Measurements from ENCODE around the gene CCDC63. TPM values are rescaled to one million over a fixed set of nuclear protein-coding genes. Genes with fewer than 3 reads are reported as not detected.

CCDC63 gene
- polyA plus RNA-seq, 3 donors: 0.22 TPM; not detected in 2

DNA sequence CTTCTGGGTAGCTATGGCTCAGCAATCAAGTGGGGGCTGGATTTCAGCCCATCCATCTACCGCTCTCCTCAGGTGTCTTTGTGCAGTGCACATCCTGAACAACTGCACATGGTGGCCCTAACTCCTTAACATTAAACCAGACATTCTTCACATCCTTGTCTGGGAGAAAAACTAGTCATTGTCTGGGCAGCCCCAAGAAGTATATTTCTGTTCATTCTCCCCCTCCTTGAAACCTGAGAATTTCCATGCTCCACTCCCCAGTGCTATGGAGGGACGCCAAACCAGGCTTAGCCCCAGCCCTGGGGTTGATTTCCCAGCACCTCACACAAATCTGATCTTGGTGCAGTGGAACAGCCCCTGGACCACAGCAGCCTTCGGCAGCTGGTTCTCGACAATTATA is 60.2 kb downstream of the CCDC63 start:
- Mint-ChIP-seq H3K4me3 (peak overlapping the region in 1 of 2 donors; percentile 24), H3K9me3 (no peaks in the 10 kb centered on the region), H3K27me3 (ENCODE audit: low read depth in 3 of 3) (peaks cover 0 to 4% (median 0%) of the 10 kb centered on the region in 3 donors), H3K27ac (peak overlapping the region in 1 of 7 donors; percentile 70), H3K36me3 (no peaks in the 10 kb centered on the region), H3K4me1 (peaks cover 12% of the 10 kb centered on the region)
- H3K4me1 ChIP-seq (ENCODE audit: control insufficient read depth in 1 of 2, insufficient read depth in 2 of 2, low read length in 2 of 2): no peaks in the 10 kb centered on the region
- H3K27ac ChIP-seq (ENCODE audit: low read depth in 1 of 2, low read length in 2 of 2): no peak overlapping the region
- no peak overlapping the region for H3K4me3 ChIP-seq (replicated peaks in 1 of 3; ENCODE audit: low read depth in 2 of 3, low read length in 3 of 3)
- TF ChIP-seq, protein P1, sequence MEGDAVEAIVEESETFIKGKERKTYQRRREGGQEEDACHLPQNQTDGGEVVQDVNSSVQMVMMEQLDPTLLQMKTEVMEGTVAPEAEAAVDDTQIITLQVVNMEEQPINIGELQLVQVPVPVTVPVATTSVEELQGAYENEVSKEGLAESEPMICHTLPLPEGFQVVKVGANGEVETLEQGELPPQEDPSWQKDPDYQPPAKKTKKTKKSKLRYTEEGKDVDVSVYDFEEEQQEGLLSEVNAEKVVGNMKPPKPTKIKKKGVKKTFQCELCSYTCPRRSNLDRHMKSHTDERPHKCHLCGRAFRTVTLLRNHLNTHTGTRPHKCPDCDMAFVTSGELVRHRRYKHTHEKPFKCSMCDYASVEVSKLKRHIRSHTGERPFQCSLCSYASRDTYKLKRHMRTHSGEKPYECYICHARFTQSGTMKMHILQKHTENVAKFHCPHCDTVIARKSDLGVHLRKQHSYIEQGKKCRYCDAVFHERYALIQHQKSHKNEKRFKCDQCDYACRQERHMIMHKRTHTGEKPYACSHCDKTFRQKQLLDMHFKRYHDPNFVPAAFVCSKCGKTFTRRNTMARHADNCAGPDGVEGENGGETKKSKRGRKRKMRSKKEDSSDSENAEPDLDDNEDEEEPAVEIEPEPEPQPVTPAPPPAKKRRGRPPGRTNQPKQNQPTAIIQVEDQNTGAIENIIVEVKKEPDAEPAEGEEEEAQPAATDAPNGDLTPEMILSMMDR (IDR thresholded peaks at IDR 0.05): no peak
- H3K4me2 ChIP-seq (replicated peaks; ENCODE audit: extremely low read depth, low read length, poor library complexity, severe bottlenecking): no peak overlapping the region
- H3K79me2 ChIP-seq (ENCODE audit: insufficient read depth, low read length): no peaks in the 10 kb centered on the region
- no peak for DNase-seq
- H3K27me3 ChIP-seq (ENCODE audit: control insufficient read depth in 2 of 2, insufficient read depth in 2 of 2, low read length in 2 of 2): no peaks in the 10 kb centered on the region
- WGBS (ENCODE audit: insufficient coverage): 85% methylated on average over 3 of the region's 4 CpGs
- no peaks in the 10 kb centered on the region for H3K9me3 ChIP-seq (replicated peaks in 1 of 2; ENCODE audit: control insufficient read depth in 1 of 2, insufficient read depth in 1 of 2, low read length in 2 of 2)
- no peaks in the 10 kb centered on the region for H3K36me3 ChIP-seq (replicated peaks in 1 of 2; ENCODE audit: control insufficient read depth in 1 of 2, insufficient read depth in 2 of 2, low read length in 2 of 2)
- intact Hi-C loops (cut with micrococcal nuclease): no loop called here
- H2AFZ ChIP-seq (ENCODE audit: insufficient read depth, low read depth, low read length, poor library complexity, severe bottlenecking): no peak overlapping the region
- no peaks in the 10 kb centered on the region for H4K20me1 ChIP-seq (ENCODE audit: insufficient read depth, low read length)
- H3K9ac ChIP-seq (ENCODE audit: insufficient read depth, low read length, poor library complexity, severe bottlenecking): no peak overlapping the region

DNA sequence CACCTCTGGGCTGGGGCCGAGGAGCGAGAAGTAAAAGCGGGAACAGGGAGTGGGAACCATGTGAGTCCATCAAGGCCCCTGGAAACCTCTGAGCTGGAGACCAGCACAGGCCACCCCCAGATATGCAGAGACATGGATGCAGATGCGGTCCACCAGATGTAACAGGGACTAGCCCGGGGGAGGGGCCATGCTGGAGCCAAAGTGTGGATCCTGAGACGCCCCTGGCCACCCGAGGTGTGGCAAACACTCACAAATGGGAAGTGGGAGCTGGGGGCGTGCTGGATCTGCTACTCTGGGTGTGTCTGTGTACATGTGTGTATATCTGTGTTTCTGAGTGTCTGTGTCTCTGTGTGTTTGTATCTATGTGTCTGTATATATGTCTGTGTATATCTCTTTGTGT is 60.8 kb downstream of the CCDC63 start:
- H3K4me3 Mint-ChIP-seq: no peak overlapping the region
- Histone ChIP-seq H3K4me2 (replicated peaks; ENCODE audit: extremely low read depth, low read length, poor library complexity, severe bottlenecking) (no peak overlapping the region), H3K36me3 (replicated peaks in 1 of 2; ENCODE audit: control insufficient read depth in 1 of 2, insufficient read depth in 2 of 2, low read length in 2 of 2) (no peaks in the 10 kb centered on the region), H3K27ac (ENCODE audit: low read depth in 1 of 2, low read length in 2 of 2) (no peak overlapping the region), H4K20me1 (ENCODE audit: insufficient read depth, low read length) (no peaks in the 10 kb centered on the region), H3K4me1 (ENCODE audit: control insufficient read depth in 1 of 2, insufficient read depth in 2 of 2, low read length in 2 of 2) (no peaks in the 10 kb centered on the region), H3K27me3 (ENCODE audit: control insufficient read depth in 2 of 2, insufficient read depth in 2 of 2, low read length in 2 of 2) (no peaks in the 10 kb centered on the region), H3K9ac (ENCODE audit: insufficient read depth, low read length, poor library complexity, severe bottlenecking) (no peak overlapping the region), H3K4me3 (replicated peaks in 1 of 3; ENCODE audit: low read depth in 2 of 3, low read length in 3 of 3) (no peak overlapping the region), H2AFZ (ENCODE audit: insufficient read depth, low read depth, low read length, poor library complexity, severe bottlenecking) (no peak overlapping the region), H3K9me3 (replicated peaks in 1 of 2; ENCODE audit: control insufficient read depth in 1 of 2, insufficient read depth in 1 of 2, low read length in 2 of 2) (no peaks in the 10 kb centered on the region), H3K79me2 (ENCODE audit: insufficient read depth, low read length) (no peaks in the 10 kb centered on the region)
- H3K36me3 Mint-ChIP-seq: no peaks in the 10 kb centered on the region
- TF ChIP-seq, protein P1 (IDR thresholded peaks at IDR 0.05): no peak
- 56% methylated on average over 8 of the region's 8 CpGs for WGBS (ENCODE audit: insufficient coverage)
- H3K4me1 Mint-ChIP-seq: peaks cover 12% of the 10 kb centered on the region
- no peak for DNase-seq
- no peak overlapping the region for H3K27ac Mint-ChIP-seq
- no peaks in the 10 kb centered on the region for H3K9me3 Mint-ChIP-seq
- intact Hi-C loops (cut with micrococcal nuclease): no loop called here
- peaks cover 0 to 4% (median 0%) of the 10 kb centered on the region in 3 donors for H3K27me3 Mint-ChIP-seq (ENCODE audit: low read depth in 3 of 3)

All from CD14-positive monocyte (primary cell).